ENCODE results near the gene GCGR.
A peak's percentile ranks its signal among the peaks of the same experiment; 100 is the strongest.

Gene GCGR

DNA sequence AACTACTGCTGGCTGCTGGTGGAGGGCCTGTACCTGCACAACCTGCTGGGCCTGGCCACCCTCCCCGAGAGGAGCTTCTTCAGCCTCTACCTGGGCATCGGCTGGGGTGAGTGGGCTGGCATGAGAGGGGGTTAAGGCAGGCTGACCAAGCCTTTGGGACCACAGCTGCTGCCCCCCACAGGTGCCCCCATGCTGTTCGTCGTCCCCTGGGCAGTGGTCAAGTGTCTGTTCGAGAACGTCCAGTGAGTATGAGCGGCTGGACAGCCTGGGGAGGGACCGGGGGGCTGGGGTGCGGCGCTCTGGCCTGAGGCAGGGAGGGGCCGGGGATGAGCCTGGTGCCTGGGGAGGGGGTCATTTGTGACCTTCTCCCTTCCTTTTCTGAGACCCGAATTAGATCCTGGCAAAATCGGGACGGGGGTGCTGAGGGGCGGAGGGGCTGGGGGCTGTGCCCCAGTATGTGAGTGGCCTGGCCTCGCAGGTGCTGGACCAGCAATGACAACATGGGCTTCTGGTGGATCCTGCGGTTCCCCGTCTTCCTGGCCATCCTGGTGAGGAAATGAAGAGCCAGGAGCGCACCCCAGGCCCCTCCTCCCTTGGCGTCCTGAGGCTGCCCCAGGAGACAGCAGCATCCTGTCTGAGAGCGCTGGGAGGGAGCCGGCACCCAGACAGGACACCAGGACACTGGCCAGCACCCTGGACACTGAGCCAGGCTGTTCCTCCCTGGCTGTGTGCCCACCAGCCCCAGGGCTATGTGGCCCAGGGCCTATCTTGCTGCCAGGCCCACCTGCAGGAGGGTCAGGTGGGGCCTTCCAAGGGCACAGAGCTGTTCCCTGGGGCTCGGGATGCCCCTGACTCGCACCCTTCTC is 8.0 kb downstream of the GCGR start:
- DNase-seq (ENCODE audit: low spot score), result no peak

DNA sequence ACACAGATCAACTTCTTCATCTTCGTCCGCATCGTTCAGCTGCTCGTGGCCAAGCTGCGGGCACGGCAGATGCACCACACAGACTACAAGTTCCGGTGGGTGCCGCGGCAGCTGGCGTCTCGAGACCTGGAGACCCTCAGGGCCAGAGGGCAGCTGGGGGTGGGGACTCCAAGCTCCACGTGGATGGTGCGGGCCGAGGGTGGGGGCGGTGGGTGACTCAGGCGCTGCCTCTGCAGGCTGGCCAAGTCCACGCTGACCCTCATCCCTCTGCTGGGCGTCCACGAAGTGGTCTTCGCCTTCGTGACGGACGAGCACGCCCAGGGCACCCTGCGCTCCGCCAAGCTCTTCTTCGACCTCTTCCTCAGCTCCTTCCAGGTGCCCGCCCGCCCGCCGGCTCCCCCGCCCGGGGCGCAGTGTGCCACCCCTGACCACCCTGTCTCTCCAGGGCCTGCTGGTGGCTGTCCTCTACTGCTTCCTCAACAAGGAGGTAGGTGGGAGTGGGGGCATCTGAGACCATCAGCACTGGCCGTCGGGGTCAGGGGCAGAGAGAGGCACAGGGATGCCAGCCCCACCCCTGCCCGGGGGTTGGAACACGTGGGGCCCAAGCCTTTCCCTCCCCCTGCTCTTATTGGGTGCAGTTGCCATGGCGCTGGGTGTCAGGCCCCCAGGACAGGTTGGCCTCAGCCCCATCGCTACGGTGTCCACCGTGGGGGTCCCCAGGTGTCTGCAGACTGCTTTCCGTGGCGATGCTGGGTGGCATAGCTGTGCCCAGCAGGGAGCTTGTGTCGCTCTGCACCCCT is 8.8 kb downstream of the GCGR start:
- DNase-seq (ENCODE audit: low spot score), result no peak

DNA sequence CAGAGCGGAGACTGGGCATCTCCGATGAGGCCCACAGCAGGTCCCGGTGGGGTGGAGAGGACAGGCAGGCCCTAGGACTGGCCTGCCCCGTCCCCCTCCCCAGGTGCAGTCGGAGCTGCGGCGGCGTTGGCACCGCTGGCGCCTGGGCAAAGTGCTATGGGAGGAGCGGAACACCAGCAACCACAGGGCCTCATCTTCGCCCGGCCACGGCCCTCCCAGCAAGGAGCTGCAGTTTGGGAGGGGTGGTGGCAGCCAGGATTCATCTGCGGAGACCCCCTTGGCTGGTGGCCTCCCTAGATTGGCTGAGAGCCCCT is 9.4 kb downstream of the GCGR start:
- DNase-seq (ENCODE audit: low spot score), result no peak

DNA sequence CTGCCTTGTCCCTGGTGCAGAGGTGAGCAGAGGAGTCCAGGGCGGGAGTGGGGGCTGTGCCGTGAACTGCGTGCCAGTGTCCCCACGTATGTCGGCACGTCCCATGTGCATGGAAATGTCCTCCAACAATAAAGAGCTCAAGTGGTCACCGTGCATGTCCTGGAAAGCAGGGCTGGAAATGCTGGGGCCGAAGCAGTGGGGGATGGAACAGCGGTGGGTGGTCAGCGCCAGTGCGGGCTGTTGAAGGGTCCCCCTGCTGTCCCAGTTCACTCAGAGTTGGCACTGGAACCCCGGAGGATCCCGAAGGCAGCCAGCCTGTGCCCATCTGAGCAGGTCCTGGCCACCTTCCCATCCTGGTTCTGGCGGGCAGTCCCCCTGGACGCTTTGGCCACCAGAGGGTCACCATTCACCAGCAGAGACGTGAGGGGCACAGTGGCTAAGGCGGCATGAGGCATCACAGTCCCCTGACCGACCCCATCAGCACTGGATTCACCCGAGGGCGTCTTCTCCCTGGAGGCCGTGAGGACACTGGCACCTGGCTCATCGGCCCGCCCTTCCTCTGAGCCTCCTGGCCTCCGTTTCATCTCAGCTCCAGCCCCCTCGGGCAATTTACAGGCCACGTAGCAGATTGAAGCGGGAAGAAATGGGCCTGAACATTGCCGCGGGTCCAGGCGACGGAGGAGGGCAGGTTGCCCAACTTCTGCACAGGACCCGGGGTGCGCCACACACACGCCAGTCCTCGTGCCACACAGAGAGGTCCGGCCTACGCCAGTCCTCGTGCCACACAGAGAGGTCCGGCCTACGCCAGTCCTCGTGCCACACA is 10.1 kb downstream of the GCGR start:
- no peak for DNase-seq (ENCODE audit: low spot score)

DNA sequence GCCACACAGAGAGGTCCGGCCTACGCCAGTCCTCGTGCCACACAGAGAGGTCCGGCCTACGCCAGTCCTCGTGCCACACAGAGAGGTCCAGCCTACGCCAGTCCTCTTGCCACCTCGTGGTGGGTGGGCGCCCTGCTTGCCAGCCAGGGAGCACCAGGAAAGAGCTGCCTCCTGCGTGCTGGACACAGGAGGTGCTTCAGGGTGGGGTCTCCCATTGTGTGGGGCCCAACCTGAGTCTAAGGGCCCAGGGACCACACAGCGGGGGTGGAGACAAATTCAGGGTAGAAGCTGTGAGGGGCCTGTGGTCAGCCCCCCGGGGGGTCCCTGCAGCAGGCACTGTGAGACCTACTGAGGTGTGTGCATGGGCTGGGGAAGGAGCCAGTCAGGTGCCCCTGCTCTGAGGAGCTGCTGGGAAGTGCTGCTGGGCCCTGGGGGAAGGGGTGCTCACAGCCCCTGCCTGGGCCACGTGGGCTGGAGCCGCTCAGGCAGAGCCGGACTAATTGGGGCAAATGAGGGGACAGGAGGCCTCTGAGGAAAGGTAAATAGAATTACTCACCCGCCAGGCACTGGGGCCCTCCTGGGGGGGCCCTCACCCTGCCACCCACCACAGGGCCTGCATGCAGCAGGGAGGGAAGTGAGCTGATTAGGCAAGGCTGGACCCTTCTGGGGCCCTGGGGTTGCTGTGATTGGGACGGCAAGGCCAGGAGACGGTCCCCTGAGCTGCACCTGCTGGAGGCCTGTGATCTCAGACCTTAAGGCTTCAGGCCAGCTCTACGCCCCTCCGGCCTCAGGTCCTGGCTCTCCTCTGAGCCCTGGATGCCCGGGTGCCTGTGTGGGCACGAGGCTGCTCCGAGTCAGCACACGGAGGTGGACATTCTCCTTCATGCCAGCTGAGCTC is 11.0 kb downstream of the GCGR start:
- no peak for DNase-seq (ENCODE audit: low spot score)

DNA sequence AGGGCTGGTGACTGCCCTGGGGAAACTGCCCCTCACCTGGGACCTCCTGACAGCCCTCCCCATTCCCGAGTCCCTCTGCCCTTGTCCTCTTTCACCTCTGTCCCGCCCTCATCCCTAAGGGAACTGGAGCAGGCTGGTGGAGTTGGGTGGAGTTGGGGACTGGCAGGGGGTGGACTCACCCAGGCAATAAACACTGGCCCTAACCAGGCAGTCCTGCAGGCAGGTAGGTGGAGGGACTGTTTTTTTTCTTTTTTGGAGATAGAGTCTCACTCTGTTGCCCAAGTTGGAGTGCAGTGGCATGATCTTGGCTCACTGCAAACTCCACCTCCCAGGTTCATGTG is 11.7 kb downstream of the GCGR start:
- no peak for DNase-seq (ENCODE audit: low spot score)

DNA sequence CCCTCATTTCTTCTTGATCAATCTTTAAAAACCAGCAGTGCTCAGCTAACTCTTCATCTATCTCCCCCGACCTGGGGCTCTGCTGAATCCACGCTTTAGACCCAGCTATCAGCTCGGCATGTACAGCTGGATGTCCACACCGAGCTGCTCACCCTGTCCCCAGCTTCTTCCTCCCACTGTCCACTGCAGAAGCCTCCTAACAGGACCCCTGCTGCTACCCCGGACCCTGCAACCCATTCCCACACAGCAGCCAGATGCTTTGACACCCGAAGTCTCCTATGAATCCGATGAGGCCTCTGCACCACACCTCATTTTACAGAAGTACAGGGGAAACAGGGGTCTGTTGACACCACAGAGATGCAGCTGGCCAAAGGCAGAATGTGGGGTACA is 13.8 kb downstream of the GCGR start:
- DNase-seq (ENCODE audit: low spot score), result no peak

DNA sequence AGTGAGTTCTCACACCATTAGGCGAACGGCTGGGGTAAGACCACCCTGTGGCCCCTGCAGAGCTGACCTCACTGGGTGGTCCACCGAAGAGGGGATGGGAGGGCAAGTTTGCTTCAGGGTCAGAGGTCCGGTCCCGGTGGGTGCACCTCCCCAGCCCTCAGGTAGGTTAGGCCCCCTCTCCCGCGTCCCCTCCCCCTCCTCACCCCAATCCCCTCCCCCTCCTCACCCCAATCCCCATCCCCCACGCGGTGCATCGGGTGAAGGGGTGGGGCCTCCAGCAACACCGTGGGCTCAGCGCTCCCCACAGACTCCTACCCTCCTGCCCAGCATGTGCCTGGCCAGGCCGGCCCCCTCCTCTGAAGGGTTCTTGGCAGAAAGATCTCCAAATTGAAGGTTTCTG is 15.8 kb downstream of the GCGR start:
- no peak for DNase-seq (ENCODE audit: low spot score)

DNA sequence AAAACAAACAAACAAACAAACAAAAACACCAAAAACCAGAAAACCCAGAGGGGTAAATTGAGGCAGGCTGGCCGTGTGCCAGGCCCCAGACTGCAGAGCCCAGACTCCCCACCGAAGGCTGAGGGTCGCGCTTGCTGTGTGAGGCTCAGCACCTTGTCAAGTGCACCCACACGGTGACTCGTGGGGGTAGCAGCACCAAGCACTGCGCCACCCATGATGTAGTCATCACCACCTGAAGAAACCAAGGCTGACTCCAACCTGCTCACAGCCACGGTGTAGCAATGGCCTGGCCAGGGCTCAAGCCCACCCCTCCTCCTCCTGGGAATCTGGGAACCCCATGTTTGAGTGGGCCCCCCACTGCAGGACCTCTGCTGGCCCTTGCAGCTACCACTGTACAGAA is 17.2 kb downstream of the GCGR start:
- no peak for DNase-seq (ENCODE audit: low spot score)

DNA sequence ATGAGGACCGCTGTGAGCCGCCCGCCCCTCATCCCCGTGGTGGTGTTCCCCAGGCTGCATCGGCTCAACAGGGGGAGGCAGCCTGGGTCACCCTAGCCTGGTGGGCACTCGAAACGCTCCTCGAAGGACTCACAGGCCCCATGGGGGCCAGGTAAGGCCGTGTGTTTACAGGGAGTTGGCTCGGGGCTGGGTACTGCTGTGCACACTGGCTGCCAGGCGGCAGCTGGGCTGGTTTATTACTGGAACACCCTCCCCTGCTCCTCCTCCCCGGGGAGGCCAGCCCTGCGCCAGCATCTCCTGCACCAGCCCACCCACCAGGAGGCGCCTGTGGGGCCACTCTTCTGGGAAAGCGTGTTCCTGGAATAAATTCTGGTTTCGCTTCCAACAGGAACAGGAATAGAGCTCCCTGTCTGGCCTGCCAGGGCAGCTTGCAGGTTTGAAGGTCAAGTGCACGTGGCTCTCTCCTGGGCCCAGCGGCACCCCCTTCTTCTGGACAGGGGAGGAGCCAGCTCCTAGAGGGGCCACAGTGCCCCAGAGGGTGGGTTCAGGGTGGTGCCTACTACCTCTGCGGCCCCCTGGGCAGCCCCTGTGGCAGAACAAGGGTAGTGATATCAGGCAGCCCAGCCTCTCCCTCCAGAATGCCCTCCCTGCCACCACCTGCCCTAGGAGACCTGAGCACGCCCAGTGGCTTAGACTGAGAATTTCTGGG is 17.8 kb downstream of the GCGR start:
- DNase-seq (ENCODE audit: low spot score), result peak; percentile 99

DNA sequence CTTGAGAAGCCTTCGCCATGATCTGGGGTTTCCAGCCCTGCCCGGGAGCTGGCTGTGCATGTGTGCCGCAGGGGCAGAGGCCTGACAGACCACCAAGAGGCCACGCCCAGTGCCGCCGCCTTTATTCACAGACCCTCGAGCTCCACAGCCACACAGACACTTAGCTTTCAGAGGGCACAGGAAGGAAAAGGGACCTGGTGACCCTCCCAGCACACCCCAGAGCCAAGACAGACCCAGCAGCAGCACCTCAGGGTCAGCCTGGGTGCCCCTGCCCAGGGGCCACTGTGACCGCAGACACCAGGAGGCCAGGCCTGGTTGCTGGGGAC is 18.3 kb downstream of the GCGR start:
- DNase-seq (ENCODE audit: low spot score), result no peak

DNA sequence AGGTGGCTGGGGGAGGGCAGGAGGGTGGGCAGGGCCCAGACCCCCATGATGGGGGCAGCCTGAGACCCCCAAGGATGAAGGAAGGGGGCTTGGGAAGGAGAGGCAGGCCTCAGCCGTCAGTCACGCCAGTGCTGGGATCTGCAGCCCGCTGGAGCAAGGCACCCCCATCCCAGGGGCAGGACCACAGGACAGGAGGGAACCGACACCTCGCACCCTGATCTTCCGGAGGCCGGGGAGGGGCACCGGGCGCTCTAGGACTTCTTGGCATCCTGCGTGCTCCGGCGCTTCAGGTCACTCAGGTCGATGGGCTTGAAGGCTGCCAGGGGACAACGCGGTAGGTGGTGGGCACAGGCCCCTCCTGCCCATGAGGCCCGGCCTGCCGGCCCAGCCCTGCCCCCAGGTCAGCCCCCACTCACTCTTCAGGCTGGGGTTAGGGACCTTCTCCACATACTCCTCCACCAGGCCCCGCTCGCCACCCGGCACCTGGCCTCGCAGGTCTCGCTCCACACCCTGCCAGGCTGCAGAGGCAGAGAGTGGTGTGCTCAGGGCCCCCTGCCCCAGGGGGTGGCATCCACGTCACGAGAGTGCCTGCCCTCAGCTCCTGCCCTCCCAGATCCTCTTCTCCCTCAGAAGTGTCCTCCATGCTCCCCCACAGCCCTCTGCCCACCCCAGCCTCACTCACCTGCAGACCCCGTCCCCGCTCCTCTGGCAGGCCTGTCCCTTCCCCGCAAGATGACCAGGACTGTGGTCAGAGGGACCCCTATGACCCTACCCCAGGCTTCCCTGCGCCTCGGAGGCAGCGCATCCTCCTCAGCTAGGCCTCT is 19.3 kb downstream of the GCGR start:
- DNase-seq (ENCODE audit: low spot score), result no peak

DNA sequence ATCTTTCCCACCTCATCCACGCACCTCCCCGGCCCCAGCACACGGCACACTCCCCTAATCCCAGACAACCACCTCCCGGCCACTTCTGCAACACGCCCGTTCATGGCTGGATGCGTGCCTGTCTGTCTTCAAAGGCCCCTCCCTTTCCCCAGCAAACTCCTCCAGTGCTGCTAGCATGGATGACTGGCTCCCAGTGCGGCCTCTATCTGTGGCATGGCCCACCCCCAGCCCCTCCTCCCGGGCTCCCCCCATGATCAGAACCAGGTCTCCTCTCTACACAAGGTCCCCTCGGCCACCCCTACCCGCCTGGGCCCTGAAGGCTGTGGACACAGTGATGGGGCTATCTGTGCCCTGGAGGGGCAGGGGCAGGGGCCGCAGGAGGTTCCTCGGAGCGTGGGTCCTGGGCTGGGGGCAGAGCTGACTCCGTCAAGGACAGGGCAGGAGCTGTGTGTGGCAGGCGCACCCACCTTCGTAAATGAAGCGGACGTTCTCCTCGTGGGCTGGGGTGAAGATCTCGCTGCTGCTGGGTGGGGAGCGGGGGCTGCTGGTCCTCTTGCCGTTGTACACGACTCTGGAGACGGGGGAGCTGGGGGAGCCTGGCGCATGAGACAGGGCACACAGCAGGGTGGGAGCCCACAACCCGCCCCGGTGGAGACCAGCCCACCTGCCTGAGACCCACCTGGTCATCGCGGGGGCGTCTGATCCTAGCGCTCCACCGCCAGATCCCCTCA is 20.0 kb downstream of the GCGR start:
- DNase-seq (ENCODE audit: low spot score), result no peak

DNA sequence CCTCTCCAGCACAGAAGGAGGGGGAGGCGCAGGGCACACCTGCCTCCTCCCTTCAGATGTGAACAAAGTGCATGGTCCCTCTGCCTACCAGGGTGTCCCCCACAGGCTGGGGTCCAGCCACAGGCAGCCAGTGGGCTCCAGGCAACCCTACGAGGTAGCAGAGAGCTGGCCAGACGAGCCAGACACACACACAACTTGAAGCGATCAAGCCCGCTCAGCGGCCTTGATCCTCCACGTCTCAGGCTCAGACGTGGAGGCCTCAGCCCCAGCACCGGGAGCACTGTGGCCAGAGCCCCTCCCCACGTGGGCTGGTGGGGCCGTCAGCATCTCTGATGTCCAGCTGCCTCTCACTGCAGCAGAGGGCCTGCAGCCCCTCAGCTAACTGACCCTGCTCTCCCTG is 20.6 kb downstream of the GCGR start:
- no peak for DNase-seq (ENCODE audit: low spot score)

DNA sequence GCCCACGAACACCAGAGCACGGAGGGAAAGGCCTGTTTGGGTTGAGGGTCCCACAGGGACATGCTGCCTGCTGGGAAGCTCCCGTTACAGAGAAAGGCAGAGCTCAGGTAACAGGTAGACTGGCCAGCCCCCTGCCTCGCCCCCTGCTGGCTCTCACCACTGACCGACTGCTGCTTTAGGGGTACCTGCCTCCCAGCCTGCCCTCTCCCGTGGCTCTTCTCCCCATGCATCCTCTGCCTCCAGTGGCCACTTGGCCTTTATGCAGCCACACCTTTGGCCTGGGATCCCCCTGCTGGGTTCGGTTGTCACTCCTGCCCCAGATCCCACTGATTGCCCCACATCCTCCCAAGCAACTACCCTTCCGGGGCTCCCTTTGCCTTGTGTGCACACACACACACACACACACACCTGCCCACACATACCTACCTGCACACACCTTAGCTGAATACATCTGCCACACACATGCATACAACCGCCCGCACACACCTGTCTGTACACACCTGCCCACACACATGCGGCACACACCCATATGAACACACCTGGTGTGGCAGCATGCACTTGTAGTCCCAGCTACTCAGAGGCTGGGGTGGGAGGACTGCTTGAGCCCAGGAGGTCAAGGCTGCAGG is 22.0 kb downstream of the GCGR start:
- DNase-seq (ENCODE audit: low spot score), result no peak

DNA sequence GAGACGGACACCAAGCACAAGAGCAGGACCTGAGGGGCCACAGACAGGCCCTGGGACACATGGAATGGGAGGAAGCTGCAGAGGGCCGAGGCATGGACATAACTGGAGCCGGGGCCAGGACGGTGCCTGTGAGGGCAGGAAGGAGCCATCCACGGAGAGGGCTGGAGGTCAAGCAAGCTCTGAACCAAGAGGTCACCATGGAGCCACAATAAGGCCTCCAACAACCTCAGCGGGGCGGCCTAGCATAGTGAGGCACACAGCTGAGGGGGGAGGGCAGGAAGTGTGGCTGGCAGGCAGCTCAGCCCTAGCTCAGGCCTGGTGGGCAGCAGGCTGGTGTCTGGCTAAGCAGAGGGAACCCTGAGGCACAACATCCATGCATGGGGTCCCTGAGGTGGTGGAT is 24.7 kb downstream of the GCGR start:
- no peak for DNase-seq (ENCODE audit: low spot score)

DNA sequence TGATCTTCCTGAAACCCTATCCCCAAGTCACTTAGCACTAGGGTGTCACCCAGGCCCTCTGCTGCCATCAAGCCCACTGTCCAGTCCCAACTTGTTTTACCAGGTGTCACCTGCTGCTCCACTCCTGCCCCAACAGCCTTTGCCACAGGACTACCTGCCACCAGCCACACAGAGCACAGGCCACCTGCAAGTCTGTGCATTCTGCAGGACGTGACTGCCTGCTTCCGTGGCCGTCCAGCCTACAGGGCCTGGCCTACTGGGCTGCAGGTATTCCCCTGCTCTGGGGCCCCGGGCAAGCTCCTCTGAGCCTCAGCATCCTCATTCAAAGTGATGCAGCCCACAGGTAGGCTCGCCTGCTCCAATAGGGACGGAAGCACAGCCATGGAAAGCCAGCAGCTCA is 25.9 kb downstream of the GCGR start:
- no peak for DNase-seq (ENCODE audit: low spot score)

DNA sequence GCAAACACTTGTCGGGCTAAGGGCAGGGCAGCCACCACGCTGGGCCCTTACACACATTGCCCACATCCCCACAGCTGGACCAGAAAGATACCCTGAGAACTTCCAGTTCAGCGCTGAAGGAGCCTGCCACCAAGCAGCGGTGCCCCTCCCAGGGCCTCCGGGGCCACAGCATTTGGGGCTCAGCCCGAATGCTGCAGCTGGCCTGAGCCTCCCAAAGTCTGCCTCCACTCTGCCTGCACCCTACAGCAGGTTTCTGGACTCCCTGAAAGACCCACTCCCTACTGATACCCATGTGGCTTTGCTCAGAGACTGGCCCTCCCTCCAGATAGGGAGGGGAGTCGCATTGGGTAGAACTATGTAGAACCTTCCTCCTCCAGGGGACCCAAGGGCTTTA is 27.6 kb downstream of the GCGR start:
- DNase-seq (ENCODE audit: low spot score), result no peak

DNA sequence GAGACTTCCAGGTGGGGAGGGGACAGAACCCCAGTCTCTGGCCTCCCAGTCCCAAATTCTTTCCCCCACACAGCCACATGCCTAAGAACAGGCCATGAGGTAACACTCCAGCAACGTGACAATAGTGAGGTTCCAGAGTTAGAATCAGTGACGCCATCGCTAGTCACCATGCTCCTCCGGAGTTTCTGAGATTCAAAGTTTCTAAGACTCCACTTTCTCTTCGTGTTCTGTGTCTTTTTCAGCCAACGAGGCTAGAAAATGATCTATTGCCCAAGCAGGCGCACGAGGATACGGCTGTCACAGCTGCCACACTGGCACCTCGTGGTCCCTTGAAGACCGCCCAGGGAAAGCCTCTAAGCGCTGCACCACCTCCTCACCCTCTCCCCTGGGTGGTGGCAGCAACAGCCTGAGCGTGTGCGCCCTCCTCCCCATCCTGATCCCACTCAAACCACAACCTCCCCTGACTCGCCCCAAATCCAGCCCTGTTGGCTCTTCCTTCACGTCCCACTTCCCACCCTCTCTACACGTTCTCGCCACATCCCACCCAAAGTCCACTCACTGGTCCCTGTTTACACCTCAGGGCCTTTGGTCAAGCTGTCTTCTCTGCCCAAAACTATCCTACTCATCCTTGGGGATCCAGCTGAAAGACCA is 28.1 kb downstream of the GCGR start:
- peak; percentile 81 for DNase-seq (ENCODE audit: low spot score)
